Fibroblast of skin of left quadriceps (primary cell): ENCODE measurements around the gene TRIOBP.
"Not testable (repeated sequence)": the region's sequence is repeated elsewhere in the genome, so short reads cannot be mapped to it uniquely, and the experiment has no call there.

Experiments used
- DNase-seq, 2 experiments: peaks; one replicate each; pipeline ENCODE4 v3.0.0-alpha.2; 2013; ENCODE audit warnings: low read depth in 2 of 2

The TRIOBP gene

GRCh38 chr22:37696657-37697537 lies at the start of gene TRIOBP:
Gene TRIOBP (plus strand): TSS chr22:37697048. CDS start chr22:37701366, 4,318 bp downstream.
- peak; percentile 87 to 89 for DNase-seq

- no peak for DNase-seq
Observed at GRCh38 chr22:37647317-37647716, 49.5 kb upstream of the TRIOBP start.

GRCh38 chr22:37647928-37648327 lies 48.9 kb upstream of the TRIOBP start:
- DNase-seq, result no peak

GRCh38 chr22:37650463-37651136 lies 46.2 kb upstream of the TRIOBP start:
- no peak for DNase-seq

GRCh38 chr22:37654563-37655251 lies 42.1 kb upstream of the TRIOBP start:
- no peak for DNase-seq

- no peak for DNase-seq
Observed at GRCh38 chr22:37655252-37655563, 41.6 kb upstream of the TRIOBP start.

- DNase-seq, result not testable (repeated sequence)
Observed at GRCh38 chr22:37656583-37656982, 40.3 kb upstream of the TRIOBP start.

GRCh38 chr22:37657590-37658132 lies 39.2 kb upstream of the TRIOBP start:
- no peak for DNase-seq

GRCh38 chr22:37658133-37659065 lies 38.4 kb upstream of the TRIOBP start, which contains the start of gene PDXP:
Gene PDXP (plus strand): TSS chr22:37658723. CDS start chr22:37658783, 60 bp downstream.
- peak; percentile 100 for DNase-seq

- no peak for DNase-seq
Observed at GRCh38 chr22:37659066-37659896, 37.6 kb upstream of the TRIOBP start.

GRCh38 chr22:37659897-37660708 lies 36.7 kb upstream of the TRIOBP start:
- DNase-seq, result no peak

GRCh38 chr22:37660709-37661045 lies 36.2 kb upstream of the TRIOBP start:
- no peak for DNase-seq

GRCh38 chr22:37661160-37661924 lies 35.5 kb upstream of the TRIOBP start:
- peak in 1 of 2 experiments; percentile 52 for DNase-seq

- DNase-seq, result no peak
Observed at GRCh38 chr22:37662039-37662438, 34.8 kb upstream of the TRIOBP start.

- no peak for DNase-seq
Observed at GRCh38 chr22:37663521-37664140, 33.2 kb upstream of the TRIOBP start.

GRCh38 chr22:37664249-37665101 lies 32.4 kb upstream of the TRIOBP start:
- DNase-seq, result no peak

GRCh38 chr22:37665487-37665886 lies 31.4 kb upstream of the TRIOBP start:
- no peak for DNase-seq
